HFF-Myc (cell line): ENCODE results near the gene CHMP4A.
A peak's percentile ranks its signal among the peaks of the same experiment; 100 is the strongest.

Source experiments
- DNase-seq: peaks from one replicate; pipeline ENCODE4 v3.0.0-alpha.2; 2011; ENCODE audit warnings: low read depth; ENCODE audit errors: extremely low read depth
- H3K4me3 ChIP-seq: replicated peaks from 2 replicates; pipeline ENCODE4 v1.5.1; 2011; ENCODE audit warnings: low read depth, mild to moderate bottlenecking, control low read depth, low read length
- TF ChIP-seq, protein P1 (sequence below): IDR thresholded peaks from 2 replicates; pipeline ENCODE4 v1.5.1; 2012; ENCODE audit warnings: mild to moderate bottlenecking, low read depth, low read length, control low read depth; ENCODE audit errors: missing control alignments

The CHMP4A gene

DNA sequence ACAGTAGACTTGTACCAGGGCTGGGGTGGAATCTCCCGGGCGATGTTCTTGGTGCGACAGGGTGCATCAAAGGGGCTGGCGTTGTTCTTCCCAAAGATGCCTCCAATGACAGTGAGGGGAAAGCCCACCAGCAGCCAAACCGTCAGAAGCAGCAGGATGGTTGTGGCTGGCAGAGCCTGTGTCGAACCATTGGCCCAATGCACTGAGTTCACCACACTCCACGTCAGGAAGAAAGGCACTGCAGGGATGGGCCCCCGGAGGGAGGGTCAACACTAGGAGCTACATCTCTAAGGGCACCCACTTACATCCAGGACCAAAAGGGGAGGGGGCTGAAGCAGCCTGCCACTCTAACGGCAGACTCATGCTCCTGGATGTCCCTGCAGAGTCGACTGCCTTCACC lies 22.9 kb downstream of the CHMP4A start:
- DNase-seq, result no peak
- TF ChIP-seq, protein P1, sequence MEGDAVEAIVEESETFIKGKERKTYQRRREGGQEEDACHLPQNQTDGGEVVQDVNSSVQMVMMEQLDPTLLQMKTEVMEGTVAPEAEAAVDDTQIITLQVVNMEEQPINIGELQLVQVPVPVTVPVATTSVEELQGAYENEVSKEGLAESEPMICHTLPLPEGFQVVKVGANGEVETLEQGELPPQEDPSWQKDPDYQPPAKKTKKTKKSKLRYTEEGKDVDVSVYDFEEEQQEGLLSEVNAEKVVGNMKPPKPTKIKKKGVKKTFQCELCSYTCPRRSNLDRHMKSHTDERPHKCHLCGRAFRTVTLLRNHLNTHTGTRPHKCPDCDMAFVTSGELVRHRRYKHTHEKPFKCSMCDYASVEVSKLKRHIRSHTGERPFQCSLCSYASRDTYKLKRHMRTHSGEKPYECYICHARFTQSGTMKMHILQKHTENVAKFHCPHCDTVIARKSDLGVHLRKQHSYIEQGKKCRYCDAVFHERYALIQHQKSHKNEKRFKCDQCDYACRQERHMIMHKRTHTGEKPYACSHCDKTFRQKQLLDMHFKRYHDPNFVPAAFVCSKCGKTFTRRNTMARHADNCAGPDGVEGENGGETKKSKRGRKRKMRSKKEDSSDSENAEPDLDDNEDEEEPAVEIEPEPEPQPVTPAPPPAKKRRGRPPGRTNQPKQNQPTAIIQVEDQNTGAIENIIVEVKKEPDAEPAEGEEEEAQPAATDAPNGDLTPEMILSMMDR, result no peak
- H3K4me3 ChIP-seq, result no peak overlapping the region

DNA sequence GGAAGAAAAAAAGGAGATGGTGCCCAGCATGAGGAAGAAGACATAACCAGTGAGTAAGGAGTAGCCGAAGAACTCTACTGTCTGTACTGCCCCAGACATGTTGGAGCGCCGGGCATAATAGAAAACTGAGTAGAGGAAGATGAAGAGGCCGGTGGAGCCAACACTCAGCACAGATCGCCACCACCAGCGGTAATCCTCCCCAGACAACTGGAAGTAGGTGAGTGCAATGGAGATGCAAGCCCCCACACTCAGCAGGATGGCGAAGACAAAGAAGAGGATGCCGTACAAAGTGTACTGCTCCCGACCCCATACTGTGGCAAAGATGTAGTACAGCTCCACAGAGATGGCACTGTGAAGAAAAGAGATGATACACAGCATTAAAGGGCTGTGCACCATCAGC lies 23.8 kb downstream of the CHMP4A start:
- TF ChIP-seq, protein P1, result no peak
- DNase-seq, result no peak
- H3K4me3 ChIP-seq, result peak overlapping the region; percentile 89; the same call in 1 of the 2 replicates

DNA sequence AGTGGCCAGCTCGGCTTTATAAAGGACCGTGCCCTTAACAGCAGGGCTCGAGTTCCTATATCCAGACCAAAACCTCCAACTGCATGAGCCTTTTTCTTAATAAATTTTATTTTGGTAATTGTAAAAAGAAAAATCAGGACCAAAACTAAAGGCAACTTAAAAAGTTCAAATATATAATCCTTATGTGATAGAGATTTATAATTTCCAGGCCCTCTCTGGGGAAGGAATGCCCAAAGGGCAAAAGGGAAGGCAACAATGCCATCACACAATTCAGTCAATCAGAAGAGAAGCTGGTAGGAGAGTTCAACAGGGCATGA lies 24.3 kb downstream of the CHMP4A start:
- TF ChIP-seq, protein P1, result no peak
- H3K4me3 ChIP-seq, result peak overlapping the region; percentile 89
- DNase-seq, result no peak

DNA sequence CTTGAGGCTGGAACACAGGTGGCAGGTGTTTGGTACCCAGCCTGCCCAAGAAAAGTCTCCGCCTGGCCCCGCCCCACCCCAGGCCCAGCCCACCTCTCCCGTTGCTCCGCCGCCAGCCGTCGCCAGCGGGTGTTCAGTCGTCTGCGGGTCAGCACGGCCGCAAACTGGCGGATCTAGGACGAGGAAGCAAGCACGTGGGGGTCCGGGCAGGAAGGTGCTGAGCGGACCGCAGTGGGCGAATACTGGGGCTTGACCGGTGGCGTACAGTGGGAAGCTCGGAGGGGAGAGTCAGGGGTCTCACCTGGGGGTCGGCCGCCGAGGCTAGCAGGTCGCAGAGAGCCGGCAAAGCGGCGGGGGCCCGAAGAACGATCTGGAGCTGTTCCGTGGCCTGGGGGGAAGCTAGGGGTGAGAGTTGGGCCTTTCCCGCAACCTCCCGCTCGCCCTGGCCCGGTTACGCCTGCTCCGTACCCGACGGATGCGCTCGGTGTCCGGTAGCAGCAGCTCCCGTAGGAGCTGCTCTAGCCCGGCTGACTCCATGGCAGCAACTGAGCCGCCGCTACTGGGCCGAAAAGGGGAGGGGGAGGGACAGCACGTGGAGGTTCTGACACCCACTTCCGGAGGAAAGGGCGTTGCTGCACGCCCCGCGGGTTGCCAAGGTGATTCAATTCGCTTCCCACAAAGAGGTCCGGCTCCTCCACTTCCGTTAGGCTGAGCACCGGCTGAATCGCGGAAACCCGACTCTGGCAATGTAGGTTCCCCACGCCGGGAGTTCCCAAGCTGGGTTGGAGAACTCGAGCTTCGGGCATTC lies 24.8 kb downstream of the CHMP4A start, which contains the start of gene IPO4:
TSS of gene IPO4 (minus strand) at position 566 of the 808 bp plus-strand sequence. CDS start at position 537, 29 bp downstream.
- TF ChIP-seq, protein P1, result no peak
- peak; percentile 94 for DNase-seq
- peak within 1 kb of the TSS; percentile 89 for H3K4me3 ChIP-seq

DNA sequence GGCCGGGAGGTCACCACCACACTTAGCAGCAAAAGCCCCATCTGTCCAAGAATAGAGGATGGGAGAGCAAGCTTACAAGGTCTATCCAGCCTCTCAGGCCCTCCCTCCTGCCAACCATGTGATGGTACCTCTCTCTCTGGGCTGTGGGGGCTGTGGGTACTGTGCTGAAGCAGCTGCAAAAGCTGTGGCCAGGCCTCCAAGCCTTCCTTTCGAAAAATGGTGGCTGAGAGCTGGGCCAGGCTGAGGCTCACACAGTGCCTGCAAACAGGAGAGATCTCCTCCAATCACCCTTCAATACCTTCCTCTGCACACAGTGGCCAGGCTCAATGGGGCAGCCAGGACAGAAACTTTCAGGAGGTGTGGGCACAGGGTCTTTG lies 25.8 kb downstream of the CHMP4A start:
- DNase-seq, result no peak
- peak overlapping the region; percentile 89 for H3K4me3 ChIP-seq
- TF ChIP-seq, protein P1, result no peak

DNA sequence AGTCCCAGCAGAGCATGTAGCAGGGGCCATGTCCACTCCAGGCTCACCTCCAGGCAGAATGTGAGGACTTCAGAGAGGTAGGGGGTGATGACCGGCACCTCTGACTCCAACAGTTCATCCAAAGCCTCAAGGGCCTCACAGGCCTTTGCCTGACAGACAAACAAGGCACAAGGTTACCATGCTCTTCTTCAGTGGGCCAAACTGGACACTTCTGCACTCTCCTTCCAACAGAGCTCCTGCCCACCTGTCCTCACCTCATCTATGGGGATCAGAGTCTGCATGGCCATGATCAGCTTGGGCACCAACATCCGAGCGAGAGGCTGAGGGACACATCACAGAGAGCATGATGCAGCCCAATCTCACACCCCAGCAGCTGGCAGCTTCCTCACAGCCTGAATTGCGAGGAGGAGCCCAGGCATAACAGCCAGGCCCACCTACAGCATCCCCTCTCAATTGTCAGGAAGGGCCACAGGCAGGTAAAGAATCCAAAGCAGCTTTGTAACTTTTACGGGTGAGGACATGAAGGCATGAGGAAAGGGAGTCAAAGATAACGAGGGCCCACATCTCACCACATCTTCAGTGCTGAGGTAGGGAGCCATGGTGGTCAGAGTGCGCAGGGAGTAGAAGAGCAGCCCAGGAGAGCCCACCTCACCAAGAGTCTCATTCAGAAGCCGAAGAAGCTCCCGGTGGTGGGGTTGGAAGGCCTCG lies 26.3 kb downstream of the CHMP4A start:
- peak overlapping the region; percentile 89 for H3K4me3 ChIP-seq
- TF ChIP-seq, protein P1, result no peak
- no peak for DNase-seq
